Measurements from ENCODE around the gene PHF1.
"Not testable (repeated sequence)": the region's sequence is repeated elsewhere in the genome, so short reads cannot be mapped to it uniquely, and the experiment has no call there.

PHF1 gene

DNA sequence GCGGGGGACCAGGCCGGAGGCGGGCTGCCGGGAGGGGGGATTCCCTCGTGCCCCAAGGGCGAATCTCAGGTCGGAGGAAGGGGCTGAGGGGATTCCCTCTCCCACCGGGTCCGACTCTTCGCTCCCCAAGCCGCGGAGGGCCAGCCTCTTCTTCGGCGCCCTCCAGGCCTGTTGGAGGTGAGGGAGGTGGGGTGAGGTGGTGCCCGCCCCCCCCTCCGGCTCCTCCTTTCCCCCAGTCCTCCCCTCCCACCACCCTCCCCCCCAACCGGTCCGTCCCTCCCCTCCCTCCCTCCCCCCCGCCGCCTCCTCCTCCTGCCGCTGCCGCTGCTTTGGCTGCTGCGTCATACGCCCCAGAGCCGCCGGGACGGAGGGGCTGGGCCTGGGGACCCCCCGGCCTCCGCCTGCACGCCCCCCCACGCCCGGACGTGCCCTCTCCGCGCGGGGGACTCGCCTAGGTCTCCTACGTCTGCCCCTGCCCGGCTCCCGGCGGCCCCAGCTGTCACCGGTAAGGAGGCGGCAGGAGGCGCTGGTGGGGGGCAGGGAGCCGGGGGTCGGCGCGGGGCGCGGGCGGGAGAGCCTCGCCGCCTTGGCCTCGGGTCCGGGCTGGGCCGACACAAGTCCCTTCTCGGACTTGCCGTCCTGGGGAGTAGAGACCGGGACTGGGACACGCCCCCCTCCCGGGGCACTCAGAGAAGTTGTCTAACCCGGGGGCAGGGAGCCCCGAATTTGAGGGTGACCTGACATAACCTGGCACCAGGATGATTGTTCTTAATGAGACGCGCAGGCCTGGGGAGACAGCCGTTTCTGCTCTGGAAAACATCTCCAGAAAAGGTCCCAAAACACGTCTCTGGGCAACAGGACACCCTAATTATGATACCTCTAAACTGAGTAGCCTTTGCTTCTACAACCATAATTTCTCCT is at the start of gene PHF1:
TSS of gene PHF1 (plus strand) at position 304 of the 921 bp plus-strand sequence. CDS start 1,250 bp downstream, outside the sequence.
- TF ChIP-seq CTCF (IDR thresholded peaks at IDR 0.05; ENCODE audit: low read depth, low read length), result no peak
- peak; percentile 88 to 91 for DNase-seq (ENCODE audit: low read depth in 2 of 2)
- peak within 1 kb of the TSS; percentile 71 to 72 for H3K4me3 ChIP-seq (replicated peaks in 1 of 2; ENCODE audit: low read depth in 2 of 2, low read length in 2 of 2)

- DNase-seq (ENCODE audit: low read depth in 2 of 2); H3K4me3 ChIP-seq (replicated peaks in 1 of 2; ENCODE audit: low read depth in 2 of 2, low read length in 2 of 2): not testable (repeated sequence)
These were observed 47.3 kb upstream of the PHF1 start for GRCh38 chr6:33363486-33363885.

GRCh38 chr6:33364475-33365205 is 46.2 kb upstream of the PHF1 start:
- peak; percentile 29 to 71 for DNase-seq (ENCODE audit: low read depth in 2 of 2)
- not testable (repeated sequence) for H3K4me3 ChIP-seq (replicated peaks in 1 of 2; ENCODE audit: low read depth in 2 of 2, low read length in 2 of 2)

DNA sequence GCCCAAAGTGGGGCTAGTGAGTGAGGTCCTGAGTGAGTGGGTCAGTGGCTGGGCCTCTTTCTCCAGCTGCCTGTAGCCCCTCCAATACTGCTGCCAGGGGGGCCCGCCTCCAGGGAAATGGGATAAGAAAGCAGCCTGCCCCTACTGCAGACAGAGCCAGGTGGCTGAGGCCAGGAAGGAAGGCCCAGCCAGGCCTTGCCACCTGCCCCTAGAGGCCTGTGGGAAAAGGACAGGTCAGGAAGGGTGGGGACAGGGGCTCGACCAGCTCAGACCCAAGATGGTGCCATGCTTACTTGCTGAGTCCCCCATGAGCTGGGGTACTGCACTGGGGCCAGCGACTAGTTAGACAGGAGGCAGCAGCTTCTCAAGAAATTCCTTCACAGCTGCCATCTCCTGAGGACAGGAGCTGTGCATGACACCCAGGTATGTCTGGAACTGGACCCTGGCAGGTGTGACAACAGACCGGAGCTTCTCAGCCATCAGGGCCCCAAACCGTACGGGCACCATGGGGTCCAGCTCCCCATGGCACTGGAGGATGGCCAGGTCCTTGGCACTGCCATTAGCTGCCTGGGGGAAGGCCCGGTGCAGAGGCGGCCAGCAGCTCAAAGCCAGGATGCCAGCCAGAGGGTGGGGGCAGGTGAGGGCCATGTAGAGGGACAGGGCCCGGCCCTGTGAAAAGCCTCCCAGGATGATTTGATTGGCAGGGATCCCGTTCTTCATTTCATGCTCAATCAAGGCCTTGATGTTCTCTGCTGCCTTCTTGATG is 45.4 kb upstream of the PHF1 start:
- DNase-seq (ENCODE audit: low read depth in 2 of 2); H3K4me3 ChIP-seq (replicated peaks in 1 of 2; ENCODE audit: low read depth in 2 of 2, low read length in 2 of 2): not testable (repeated sequence)

DNA sequence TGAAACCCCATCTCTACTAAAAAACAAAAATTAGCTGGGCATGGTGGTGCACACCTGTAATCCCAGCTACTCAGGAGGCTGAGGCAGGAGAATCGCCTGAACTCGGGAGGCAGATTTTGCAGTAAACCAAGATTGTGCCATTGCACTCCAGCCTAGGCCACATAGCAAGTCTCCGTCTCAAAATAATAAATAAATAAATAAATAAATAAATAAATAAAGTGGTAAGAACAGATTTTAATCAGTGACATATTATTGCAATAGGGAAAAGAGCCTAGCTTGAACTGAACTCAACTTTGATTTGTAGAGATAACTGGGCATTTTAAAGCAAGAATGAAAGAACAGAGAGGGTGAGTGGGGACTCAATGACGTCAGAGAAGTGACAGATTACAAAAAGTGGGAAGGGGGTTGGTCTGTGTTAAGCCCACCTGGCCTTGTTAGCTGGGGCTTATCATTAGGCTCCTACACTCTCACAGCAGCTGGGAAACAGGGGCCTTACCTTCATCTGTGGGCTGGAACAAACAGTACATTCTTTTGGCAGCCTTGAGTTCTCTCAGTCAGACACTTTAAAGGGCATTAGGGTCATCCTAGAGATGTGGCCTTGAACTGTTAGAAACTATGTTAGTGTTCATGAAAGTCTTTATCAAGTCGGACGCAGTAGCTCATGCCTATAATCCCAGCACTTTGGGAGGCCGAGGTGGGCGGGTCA is 43.7 kb upstream of the PHF1 start:
- no peak for TF ChIP-seq CTCF (IDR thresholded peaks at IDR 0.05; ENCODE audit: low read depth, low read length)
- H3K4me3 ChIP-seq (replicated peaks in 1 of 2; ENCODE audit: low read depth in 2 of 2, low read length in 2 of 2), result no peak overlapping the region
- DNase-seq (ENCODE audit: low read depth in 2 of 2), result no peak

DNA sequence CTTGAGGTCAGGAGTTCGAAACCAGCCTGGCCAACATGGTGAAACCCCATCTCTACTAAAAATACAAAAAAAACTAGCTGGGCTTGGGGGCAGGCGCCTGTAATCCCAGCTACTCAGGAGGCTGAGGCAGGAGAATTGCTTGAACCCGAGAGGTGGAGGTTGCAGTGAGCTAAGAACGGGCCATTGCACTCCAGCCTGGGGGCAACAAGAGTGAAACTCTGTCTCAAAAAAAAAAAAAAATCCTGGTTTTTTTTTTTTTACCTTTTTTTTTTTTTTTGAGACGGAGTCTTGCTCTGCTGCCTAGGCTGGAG is 43.1 kb upstream of the PHF1 start:
- H3K4me3 ChIP-seq (replicated peaks in 1 of 2; ENCODE audit: low read depth in 2 of 2, low read length in 2 of 2), result not testable (repeated sequence)

GRCh38 chr6:33371901-33372300 is 38.9 kb upstream of the PHF1 start:
- not testable (repeated sequence) for DNase-seq (ENCODE audit: low read depth in 2 of 2); H3K4me3 ChIP-seq (replicated peaks in 1 of 2; ENCODE audit: low read depth in 2 of 2, low read length in 2 of 2)

More for the DNA sequence above, 43.1 kb upstream of the PHF1 start:
- not testable (repeated sequence) for DNase-seq (ENCODE audit: low read depth in 2 of 2)

- no peak for TF ChIP-seq CTCF (IDR thresholded peaks at IDR 0.05; ENCODE audit: low read depth, low read length)
- no peak for DNase-seq (ENCODE audit: low read depth in 2 of 2)
- H3K4me3 ChIP-seq (replicated peaks in 1 of 2; ENCODE audit: low read depth in 2 of 2, low read length in 2 of 2), result no peak overlapping the region
These were observed 38.2 kb upstream of the PHF1 start for GRCh38 chr6:33372526-33373123.
